MM.1S (cell line): ENCODE measurements around the gene CAPN9.

ENCODE experiments used
- DNase-seq: peaks from one replicate; pipeline ENCODE4 v3.0.0-alpha.2; 2015
- H2AFZ ChIP-seq: fragments of 300-600 bp; sonication (generic); 2 replicates; pipeline ENCODE4 v1.6.0; 2016; ENCODE audit warnings: antibody characterized with exemption, low read length
- H3F3A ChIP-seq: fragments of 300-600 bp; sonication (generic); 2 replicates; pipeline ENCODE4 v1.6.1; 2016; ENCODE audit warnings: mild to moderate bottlenecking, antibody characterized with exemption, low read length, moderate library complexity, mixed read lengths; ENCODE audit not compliant: insufficient read depth
- H3K27ac ChIP-seq: fragments of 300-600 bp; sonication (generic); 2 replicates; pipeline ENCODE4 v1.5.1; 2016; ENCODE audit warnings: mild to moderate bottlenecking, low read length
- H3K27me3 ChIP-seq: fragments of 300-600 bp; sonication (generic); replicated peaks from 2 replicates; pipeline ENCODE4 v1.6.0; 2016; ENCODE audit warnings: low read length; ENCODE audit not compliant: insufficient read depth
- H3K36me3 ChIP-seq: fragments of 300-600 bp; sonication (generic); replicated peaks from 2 replicates; pipeline ENCODE4 v1.6.1; 2016; ENCODE audit warnings: mild to moderate bottlenecking, low read length, mixed read lengths; ENCODE audit not compliant: insufficient read depth
- H3K4me1 ChIP-seq: fragments of 300-600 bp; sonication (generic); 2 replicates; pipeline ENCODE4 v1.6.1; 2016; ENCODE audit warnings: low read length, mixed read lengths
- H3K4me2 ChIP-seq: fragments of 300-600 bp; sonication (generic); 2 replicates; pipeline ENCODE4 v1.6.0; 2016; ENCODE audit warnings: low read depth, low read length
- H3K4me3 ChIP-seq: fragments of 300-600 bp; sonication (generic); 2 replicates; pipeline ENCODE4 v1.5.1; 2016; ENCODE audit warnings: low read length, mixed read lengths
- H3K79me2 ChIP-seq: fragments of 300-600 bp; sonication (generic); 2 replicates; pipeline ENCODE4 v1.6.1; 2016; ENCODE audit warnings: mixed run types, low read length, mixed read lengths
- H3K9ac ChIP-seq: fragments of 300-600 bp; sonication (generic); 2 replicates; pipeline ENCODE4 v1.6.1; 2016; ENCODE audit warnings: low read length, mixed read lengths
- H3K9me2 ChIP-seq: fragments of 300-600 bp; sonication (generic); replicated peaks from 2 replicates; pipeline ENCODE4 v1.6.1; 2016; ENCODE audit warnings: mild to moderate bottlenecking, low read length, mixed read lengths; ENCODE audit not compliant: insufficient read depth
- H3K9me3 ChIP-seq: fragments of 300-600 bp; sonication (generic); replicated peaks from 2 replicates; pipeline ENCODE4 v1.6.1; 2016; ENCODE audit warnings: mild to moderate bottlenecking, low read length, mixed read lengths; ENCODE audit not compliant: insufficient read depth
- H4K20me1 ChIP-seq: fragments of 300-600 bp; sonication (generic); 2 replicates; pipeline ENCODE4 v1.6.1; 2016; ENCODE audit warnings: mild to moderate bottlenecking, low read length, moderate library complexity, mixed read lengths; ENCODE audit not compliant: insufficient read depth
- EZH2 ChIP-seq: fragments of 300-600 bp; sonication (generic); optimal IDR thresholded peaks from 2 replicates; pipeline ENCODE3; 2017; ENCODE audit warnings: low read depth, mild to moderate bottlenecking, antibody characterized with exemption, low read length, mixed read lengths
- EZH2phosphoT487 ChIP-seq: fragments of 300-600 bp; sonication (generic); IDR thresholded peaks from 2 replicates; pipeline ENCODE4 v1.6.1; 2018; ENCODE audit warnings: antibody characterized with exemption, low read length
- TF ChIP-seq, protein P1 (sequence below): fragments of 300-600 bp; sonication (generic); IDR thresholded peaks from 2 replicates; pipeline ENCODE4 v1.5.1; 2016; ENCODE audit warnings: antibody characterized with exemption, low read length, mixed read lengths

Gene CAPN9

DNA sequence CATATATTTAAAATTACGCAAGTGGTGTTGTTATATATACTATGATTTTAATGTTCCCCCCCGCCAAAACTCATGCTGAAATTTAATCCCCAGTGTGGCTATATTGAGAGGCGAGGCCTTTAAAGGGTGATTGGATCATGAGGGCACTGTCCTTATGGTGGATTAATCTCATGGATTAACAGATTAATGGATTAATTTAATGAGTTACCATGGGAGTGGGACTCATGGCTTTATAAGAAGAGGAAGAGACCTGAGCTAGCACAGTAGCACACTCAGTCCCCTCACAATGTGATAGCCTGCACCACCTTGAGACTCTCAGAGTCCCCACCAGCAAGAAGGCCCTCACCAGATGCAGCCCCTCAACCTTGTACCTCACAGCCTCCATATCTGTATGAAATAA, 86.3 kb downstream of the CAPN9 start:
- TF ChIP-seq EZH2 (no peak), EZH2phosphoT487 (no peak)
- TF ChIP-seq, protein P1, sequence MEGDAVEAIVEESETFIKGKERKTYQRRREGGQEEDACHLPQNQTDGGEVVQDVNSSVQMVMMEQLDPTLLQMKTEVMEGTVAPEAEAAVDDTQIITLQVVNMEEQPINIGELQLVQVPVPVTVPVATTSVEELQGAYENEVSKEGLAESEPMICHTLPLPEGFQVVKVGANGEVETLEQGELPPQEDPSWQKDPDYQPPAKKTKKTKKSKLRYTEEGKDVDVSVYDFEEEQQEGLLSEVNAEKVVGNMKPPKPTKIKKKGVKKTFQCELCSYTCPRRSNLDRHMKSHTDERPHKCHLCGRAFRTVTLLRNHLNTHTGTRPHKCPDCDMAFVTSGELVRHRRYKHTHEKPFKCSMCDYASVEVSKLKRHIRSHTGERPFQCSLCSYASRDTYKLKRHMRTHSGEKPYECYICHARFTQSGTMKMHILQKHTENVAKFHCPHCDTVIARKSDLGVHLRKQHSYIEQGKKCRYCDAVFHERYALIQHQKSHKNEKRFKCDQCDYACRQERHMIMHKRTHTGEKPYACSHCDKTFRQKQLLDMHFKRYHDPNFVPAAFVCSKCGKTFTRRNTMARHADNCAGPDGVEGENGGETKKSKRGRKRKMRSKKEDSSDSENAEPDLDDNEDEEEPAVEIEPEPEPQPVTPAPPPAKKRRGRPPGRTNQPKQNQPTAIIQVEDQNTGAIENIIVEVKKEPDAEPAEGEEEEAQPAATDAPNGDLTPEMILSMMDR: no peak
- H3K36me3 ChIP-seq: no peaks in the 10 kb centered on the region
- no peak overlapping the region for H3K27ac ChIP-seq
- H4K20me1 ChIP-seq: no peaks in the 10 kb centered on the region
- no peaks in the 10 kb centered on the region for H3K79me2 ChIP-seq
- no peaks in the 10 kb centered on the region for H3K9me3 ChIP-seq
- H3K27me3 ChIP-seq: no peaks in the 10 kb centered on the region
- no peak overlapping the region for H3K4me3 ChIP-seq
- no peaks in the 10 kb centered on the region for H3K9me2 ChIP-seq
- H2AFZ ChIP-seq: no peak overlapping the region
- H3K9ac ChIP-seq: no peak overlapping the region
- no peak overlapping the region for H3K4me2 ChIP-seq
- H3K4me1 ChIP-seq: peaks cover 20% of the 10 kb centered on the region
- H3F3A ChIP-seq: peaks cover 16% of the 10 kb centered on the region
- DNase-seq: no peak

DNA sequence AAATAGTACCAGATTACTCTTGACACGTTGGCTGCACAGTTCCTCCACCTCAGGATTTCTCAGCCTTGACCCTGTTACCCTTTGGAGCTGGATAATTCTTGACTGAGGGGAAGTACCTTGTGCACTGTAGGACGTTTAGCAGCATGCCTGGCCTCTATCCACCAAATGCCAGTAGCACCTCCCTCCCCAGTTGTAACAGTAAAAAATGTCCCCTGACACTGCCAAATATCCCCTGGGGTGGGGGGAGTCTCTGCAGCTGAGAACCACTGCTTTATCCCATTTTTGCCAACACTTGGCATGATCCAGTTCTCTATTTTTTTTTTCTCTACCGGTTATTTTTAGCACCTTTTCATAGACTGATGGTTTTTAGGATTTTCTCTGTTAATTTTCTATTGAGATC, 87.1 kb downstream of the CAPN9 start:
- no peak overlapping the region for H3K4me2 ChIP-seq
- H3K27me3 ChIP-seq: no peaks in the 10 kb centered on the region
- H3K27ac ChIP-seq: no peak overlapping the region
- no peak overlapping the region for H2AFZ ChIP-seq
- no peak overlapping the region for H3K4me3 ChIP-seq
- H3K79me2 ChIP-seq: no peaks in the 10 kb centered on the region
- H3K9ac ChIP-seq: no peak overlapping the region
- no peaks in the 10 kb centered on the region for H4K20me1 ChIP-seq
- DNase-seq: no peak
- no peaks in the 10 kb centered on the region for H3K9me2 ChIP-seq
- TF ChIP-seq, protein P1: no peak
- TF ChIP-seq EZH2phosphoT487: no peak
- no peak for TF ChIP-seq EZH2
- H3K4me1 ChIP-seq: peaks cover 20% of the 10 kb centered on the region
- no peaks in the 10 kb centered on the region for H3K36me3 ChIP-seq
- no peaks in the 10 kb centered on the region for H3K9me3 ChIP-seq
- H3F3A ChIP-seq: peaks cover 16% of the 10 kb centered on the region

DNA sequence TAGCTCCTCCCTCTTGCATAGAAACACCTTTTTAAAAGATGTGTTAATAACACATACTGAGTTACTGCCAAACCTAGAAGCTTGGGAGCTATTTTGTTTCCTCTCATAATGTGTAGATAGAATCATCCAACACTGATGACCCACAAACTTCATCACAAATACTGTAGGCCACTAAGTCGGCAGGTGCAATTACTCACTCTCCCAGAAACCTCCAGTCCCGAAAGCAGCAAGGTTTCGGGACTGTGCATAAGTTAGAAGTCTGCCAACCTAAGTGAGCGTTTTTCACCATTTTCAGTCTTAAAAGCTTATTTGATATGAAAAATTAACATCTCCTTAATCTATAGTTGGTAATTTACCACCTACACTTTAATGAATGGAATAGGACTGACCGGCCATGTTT, 89.2 kb downstream of the CAPN9 start:
- Histone ChIP-seq H3K4me3 (peak overlapping the region; percentile 36), H3K27ac (no peak overlapping the region), H3K36me3 (no peaks in the 10 kb centered on the region), H3K4me1 (peaks cover 20% of the 10 kb centered on the region), H3K4me2 (peak overlapping the region; percentile 89), H4K20me1 (no peaks in the 10 kb centered on the region), H3K27me3 (no peaks in the 10 kb centered on the region), H3K9me2 (no peaks in the 10 kb centered on the region), H3K9ac (no peak overlapping the region), H3K79me2 (no peaks in the 10 kb centered on the region), H2AFZ (peak overlapping the region; percentile 2; the same call in 1 of the 2 replicates), H3F3A (peaks cover 16% of the 10 kb centered on the region), H3K9me3 (no peaks in the 10 kb centered on the region)
- DNase-seq: peak; percentile 73
- TF ChIP-seq, protein P1: no peak
- TF ChIP-seq EZH2phosphoT487 (no peak), EZH2 (no peak)
